BE2C (cell line): ENCODE measurements around the gene PTGR2.
"Not testable (repeated sequence)": the region's sequence is repeated elsewhere in the genome, so short reads cannot be mapped to it uniquely, and the experiment has no call there.

Experiments used
- DNase-seq: peaks from one replicate; pipeline ENCODE4 v3.0.0-alpha.2; 2020
- H3K27me3 ChIP-seq: fragments of 250-450 bp; sonication (Bioruptor Pico); 2 replicates; pipeline ENCODE4 v1.5.1; 2020; ENCODE audit warnings: mild to moderate bottlenecking
- H3K36me3 ChIP-seq: fragments of 250-450 bp; sonication (Bioruptor Pico); 2 replicates; pipeline ENCODE4 v1.5.1; 2020; ENCODE audit warnings: mild to moderate bottlenecking
- H3K4me1 ChIP-seq: fragments of 250-450 bp; sonication (Bioruptor Pico); 2 replicates; pipeline ENCODE4 v1.5.1; 2020
- H3K4me3 ChIP-seq: 2 replicates; pipeline ENCODE4 v1.5.1; 2011; ENCODE audit warnings: low read depth, low read length
- H3K9me3 ChIP-seq: fragments of 250-450 bp; sonication (Bioruptor Pico); 2 replicates; pipeline ENCODE4 v1.5.1; 2020
- CTCF ChIP-seq: IDR thresholded peaks from 2 replicates; pipeline ENCODE4 v1.5.1; 2012; ENCODE audit warnings: mild to moderate bottlenecking, low read depth, low read length

The PTGR2 gene

GRCh38 chr14:73887318-73887616, 35.6 kb downstream of the PTGR2 start:
- no peaks in the 10 kb centered on the region for H3K9me3 ChIP-seq
- no peak for TF ChIP-seq CTCF
- H3K36me3 ChIP-seq = peaks cover 3% of the 10 kb centered on the region; the same call in 1 of the 2 replicates
- no peaks in the 10 kb centered on the region for H3K27me3 ChIP-seq
- H3K4me3 ChIP-seq = peak overlapping the region; percentile 98
- peaks cover 6% of the 10 kb centered on the region; the same call in 1 of the 2 replicates for H3K4me1 ChIP-seq
- no peak for DNase-seq

- Histone ChIP-seq H3K4me3 (peak overlapping the region; percentile 98), H3K36me3 (peaks cover 6% of the 10 kb centered on the region; the same call in 1 of the 2 replicates), H3K27me3 (no peaks in the 10 kb centered on the region), H3K9me3 (no peaks in the 10 kb centered on the region), H3K4me1 (peaks cover 6% of the 10 kb centered on the region; the same call in 1 of the 2 replicates)
- no peak for TF ChIP-seq CTCF
- no peak for DNase-seq
These were observed 36.2 kb downstream of the PTGR2 start for GRCh38 chr14:73887694-73888459.

GRCh38 chr14:73888460-73888725, 36.8 kb downstream of the PTGR2 start:
- DNase-seq = no peak
- TF ChIP-seq CTCF = no peak
- Histone ChIP-seq H3K9me3 (no peaks in the 10 kb centered on the region), H3K4me3 (peak overlapping the region; percentile 98; the same call in 1 of the 2 replicates), H3K36me3 (peaks cover 8% of the 10 kb centered on the region), H3K4me1 (peaks cover 6% of the 10 kb centered on the region; the same call in 1 of the 2 replicates), H3K27me3 (no peaks in the 10 kb centered on the region)

- H3K36me3 ChIP-seq = peaks cover 14% of the 10 kb centered on the region
- no peak overlapping the region for H3K4me3 ChIP-seq
- no peaks in the 10 kb centered on the region for H3K9me3 ChIP-seq
- H3K27me3 ChIP-seq = no peaks in the 10 kb centered on the region
- no peak for DNase-seq
- peaks cover 6% of the 10 kb centered on the region; the same call in 1 of the 2 replicates for H3K4me1 ChIP-seq
- TF ChIP-seq CTCF = no peak
These were observed 37.3 kb downstream of the PTGR2 start for GRCh38 chr14:73888971-73889370.

GRCh38 chr14:73889376-73889775, 37.7 kb downstream of the PTGR2 start:
- H3K4me3 ChIP-seq = no peak overlapping the region
- DNase-seq = no peak
- no peaks in the 10 kb centered on the region for H3K9me3 ChIP-seq
- H3K4me1 ChIP-seq = peaks cover 6% of the 10 kb centered on the region; the same call in 1 of the 2 replicates
- peaks cover 18% of the 10 kb centered on the region for H3K36me3 ChIP-seq
- no peak for TF ChIP-seq CTCF
- H3K27me3 ChIP-seq = no peaks in the 10 kb centered on the region

GRCh38 chr14:73894180-73894687, 42.6 kb downstream of the PTGR2 start:
- not testable (repeated sequence) for H3K9me3 ChIP-seq, H3K4me3 ChIP-seq, H3K4me1 ChIP-seq, H3K27me3 ChIP-seq, DNase-seq
- H3K36me3 ChIP-seq = peaks cover 64% of the 10 kb centered on the region
